HEK293 (cell line): ENCODE results near the gene SNX15.

Experiments
- CTCF ChIA-PET: fragments of 350-600 bp; formaldehyde crosslinking; extraction: SDS; loops from one replicate; lab custom pipeline; 2021; ENCODE audit warnings: antibody characterized with exemption; lab: Yijun Ruan, JAX
- POLR2A ChIA-PET: fragments of 300-600 bp; formaldehyde crosslinking; extraction: SDS; loops from one replicate; lab custom pipeline; 2020; ENCODE audit warnings: antibody characterized with exemption, inconsistent platforms; lab: Yijun Ruan, JAX
- H3K27ac ChIP-seq: fragments of 200-500 bp; sonication (Bioruptor generic); 2 replicates; pipeline ENCODE4 v1.5.1; 2014; ENCODE audit warnings: low read depth, low read length, control low read depth, inconsistent platforms; ENCODE audit errors: extremely low read depth
- H3K36me3 ChIP-seq, 2 experiments: fragments of 200-500 bp in 1 of 2; sonication (Bioruptor generic) in 1 of 2; 1 replicate in 1 of 2; 2 replicates in 1 of 2; pipeline ENCODE4 v1.5.1; 2014 to 2017; ENCODE audit warnings: inconsistent platforms in 2 of 2, low read length in 2 of 2; ENCODE audit not compliant: control insufficient read depth in 2 of 2, insufficient read depth in 1 of 2
- H3K4me1 ChIP-seq: fragments of 200-500 bp; sonication (Bioruptor generic); 2 replicates; pipeline ENCODE4 v1.5.1; 2014; ENCODE audit warnings: mild to moderate bottlenecking, low read length, inconsistent platforms; ENCODE audit not compliant: control insufficient read depth, insufficient read depth
- H3K4me3 ChIP-seq: 2 replicates; pipeline ENCODE4 v1.5.1; 2011; ENCODE audit warnings: low read depth, mild to moderate bottlenecking, control low read depth, low read length, moderate library complexity
- H3K9me3 ChIP-seq: fragments of 200-500 bp; sonication (Bioruptor generic); 2 replicates; pipeline ENCODE4 v1.5.1; 2014; ENCODE audit warnings: low read depth, low read length, inconsistent platforms; ENCODE audit not compliant: control insufficient read depth, insufficient read depth
- BCL6B ChIP-seq: fragments of 450-650 bp; formaldehyde crosslinking; IDR thresholded peaks from 2 replicates; pipeline ENCODE4 v1.5.1; 2017; ENCODE audit warnings: missing biosample characterization, missing genetic modification characterization
- FEZF1 ChIP-seq: fragments of 450-650 bp; formaldehyde crosslinking; IDR thresholded peaks from 2 replicates; pipeline ENCODE4 v1.5.1; 2016; ENCODE audit warnings: missing biosample characterization, missing genetic modification characterization
- HIC1 ChIP-seq: fragments of 450-650 bp; formaldehyde crosslinking; IDR thresholded peaks from 2 replicates; pipeline ENCODE4 v1.5.1; 2016; ENCODE audit warnings: missing biosample characterization, missing genetic modification characterization
- KLF8 ChIP-seq: fragments of 450-650 bp; formaldehyde crosslinking; IDR thresholded peaks from 2 replicates; pipeline ENCODE4 v1.5.1; 2016; ENCODE audit warnings: missing biosample characterization, missing genetic modification characterization
- PBX3 ChIP-seq: sonication (generic); formaldehyde crosslinking; IDR thresholded peaks from 2 replicates; pipeline ENCODE4 v1.8.1; 2022; ENCODE audit warnings: mild to moderate bottlenecking, moderate library complexity, missing genetic modification reagents
- PRDM6 ChIP-seq: fragments of 450-650 bp; formaldehyde crosslinking; IDR thresholded peaks from 2 replicates; pipeline ENCODE4 v1.5.1; 2017; ENCODE audit warnings: missing biosample characterization, missing genetic modification characterization
- ZBTB6 ChIP-seq: fragments of 450-650 bp; formaldehyde crosslinking; IDR thresholded peaks from 2 replicates; pipeline ENCODE4 v1.5.1; 2017; ENCODE audit warnings: missing biosample characterization, missing genetic modification characterization
- ZFHX2 ChIP-seq: fragments of 450-650 bp; formaldehyde crosslinking; conservative IDR thresholded peaks from 2 replicates; pipeline ENCODE4 v1.5.1; 2016; ENCODE audit warnings: missing biosample characterization, missing genetic modification characterization
- ZFP3 ChIP-seq: fragments of 450-650 bp; formaldehyde crosslinking; IDR thresholded peaks from 2 replicates; pipeline ENCODE4 v1.5.1; 2016; ENCODE audit warnings: low read depth, missing biosample characterization, missing genetic modification characterization
- ZNF155 ChIP-seq: fragments of 450-650 bp; formaldehyde crosslinking; IDR thresholded peaks from 2 replicates; pipeline ENCODE4 v1.5.1; 2016; ENCODE audit warnings: missing biosample characterization, missing genetic modification characterization
- ZNF16 ChIP-seq: fragments of 450-650 bp; formaldehyde crosslinking; IDR thresholded peaks from 2 replicates; pipeline ENCODE4 v1.5.1; 2016; ENCODE audit warnings: low read depth, missing biosample characterization, missing genetic modification characterization
- ZNF26 ChIP-seq: fragments of 450-650 bp; formaldehyde crosslinking; IDR thresholded peaks from 2 replicates; pipeline ENCODE4 v1.5.1; 2016; ENCODE audit warnings: missing biosample characterization, missing genetic modification characterization
- ZNF274 ChIP-seq, 2 experiments: fragments of 200-500 bp in 1 of 2; fragments of 450-650 bp in 1 of 2; sonication (Bioruptor generic) in 1 of 2; formaldehyde crosslinking in 1 of 2; IDR thresholded peaks; 2 replicates each; pipeline versions ENCODE4 v1.5.1 to v1.6.1; 2014 to 2016; ENCODE audit warnings: borderline replicate concordance in 1 of 2, inconsistent platforms in 1 of 2, low read length in 1 of 2, missing biosample characterization in 1 of 2, missing genetic modification characterization in 1 of 2
- ZNF398 ChIP-seq: fragments of 450-650 bp; formaldehyde crosslinking; IDR thresholded peaks from 2 replicates; pipeline ENCODE4 v1.5.1; 2017; ENCODE audit warnings: missing biosample characterization, missing genetic modification characterization
- ZNF510 ChIP-seq: fragments of 450-650 bp; formaldehyde crosslinking; IDR thresholded peaks from 2 replicates; pipeline ENCODE4 v1.5.1; 2018; ENCODE audit warnings: mild to moderate bottlenecking, missing genetic modification characterization, missing biosample characterization; ENCODE audit not compliant: insufficient replicate concordance
- ZNF560 ChIP-seq: fragments of 450-650 bp; formaldehyde crosslinking; IDR thresholded peaks from 2 replicates; pipeline ENCODE4 v1.5.1; 2017; ENCODE audit warnings: missing biosample characterization, missing genetic modification characterization, borderline replicate concordance
- ZNF639 ChIP-seq: fragments of 450-650 bp; formaldehyde crosslinking; IDR thresholded peaks from 2 replicates; pipeline ENCODE4 v1.5.1; 2016; ENCODE audit warnings: missing biosample characterization, missing genetic modification characterization

The SNX15 gene

GRCh38 chr11:65045728-65046127 lies 18.5 kb downstream of the SNX15 start (continued):
- TF ChIP-seq BCL6B (tag by site-specific recombination) (no peak), HIC1 (no peak), ZNF26 (tag by site-specific recombination) (no peak), ZNF155 (tag by site-specific recombination) (no peak)
- TF ChIP-seq, all 188 proteins: peak for 0

- Histone ChIP-seq H3K27ac (no peak overlapping the region), H3K4me1 (no peaks in the 10 kb centered on the region), H3K36me3 (peaks cover 0 to 31% of the 10 kb centered on the region in 2 experiments; a peak in 1 of 3 replicates), H3K9me3 (no peaks in the 10 kb centered on the region), H3K4me3 (no peak overlapping the region)
- CTCF ChIA-PET = interaction anchor here (1.2 kb wide), 1 partner anchor 28 kb away, joined by 3 read pairs; no protein-coding TSS in a partner anchor
- TF ChIP-seq KLF8 (tag by site-specific recombination) (no peak), ZNF560 (tag by site-specific recombination) (no peak), ZNF16 (tag by site-specific recombination) (no peak), ZNF510 (tag by site-specific recombination) (no peak)
- POLR2A ChIA-PET = no interaction called here
Measured at GRCh38 chr11:65047581-65048422, 20.6 kb downstream of the SNX15 start.

- no peaks in the 10 kb centered on the region for H3K9me3 ChIP-seq
- CTCF ChIA-PET = interaction anchor here (0.5 kb wide), 1 partner anchor 100 kb away, joined by 3 read pairs; no protein-coding TSS in a partner anchor
- POLR2A ChIA-PET = interaction anchor here (0.7 kb wide), 1 partner anchor 27 kb away, joined by 6 read pairs; no protein-coding TSS in a partner anchor
- H3K36me3 ChIP-seq = peaks cover 0 to 2% of the 10 kb centered on the region in 2 experiments; a peak in 1 of 3 replicates
- H3K4me1 ChIP-seq = no peaks in the 10 kb centered on the region
- H3K4me3 ChIP-seq = no peak overlapping the region
- H3K27ac ChIP-seq = no peak overlapping the region
- TF ChIP-seq ZNF639 (tag by site-specific recombination) = no peak
- TF ChIP-seq ZFP3 = no peak
- no peak for TF ChIP-seq ZNF398 (tag by site-specific recombination)
- TF ChIP-seq ZFHX2 = peak; percentile 66
- no peak for TF ChIP-seq PBX3 (CRISPR knock-in tag)
- TF ChIP-seq ZBTB6 (tag by site-specific recombination) = no peak
- TF ChIP-seq FEZF1 = no peak
- no peak for TF ChIP-seq PRDM6 (tag by site-specific recombination)
- TF ChIP-seq ZNF274 (IDR thresholded peaks at IDR 0.05; ENCODE audit: low read length) = no peak
- TF ChIP-seq ZNF274 (tag by site-specific recombination; IDR thresholded peaks at IDR 0.05; ENCODE audit: borderline replicate concordance) = no peak
Measured at GRCh38 chr11:65051398-65051858, 24.2 kb downstream of the SNX15 start.
